PC-9 (cell line): ENCODE measurements around the gene SLC47A1.

ENCODE experiments used
- CTCF ChIP-seq: fragments of 200-600 bp; sonication (generic); conservative IDR thresholded peaks from 2 replicates; pipeline ENCODE4 v1.6.1; 2017; ENCODE audit warnings: mixed run types, antibody characterized with exemption, mild to moderate bottlenecking, moderate library complexity
- EZH2 ChIP-seq: fragments of 200-600 bp; sonication (generic); IDR thresholded peaks from 2 replicates; pipeline ENCODE4 v1.8.0; 2017; ENCODE audit warnings: antibody characterized with exemption, low read depth

DNA sequence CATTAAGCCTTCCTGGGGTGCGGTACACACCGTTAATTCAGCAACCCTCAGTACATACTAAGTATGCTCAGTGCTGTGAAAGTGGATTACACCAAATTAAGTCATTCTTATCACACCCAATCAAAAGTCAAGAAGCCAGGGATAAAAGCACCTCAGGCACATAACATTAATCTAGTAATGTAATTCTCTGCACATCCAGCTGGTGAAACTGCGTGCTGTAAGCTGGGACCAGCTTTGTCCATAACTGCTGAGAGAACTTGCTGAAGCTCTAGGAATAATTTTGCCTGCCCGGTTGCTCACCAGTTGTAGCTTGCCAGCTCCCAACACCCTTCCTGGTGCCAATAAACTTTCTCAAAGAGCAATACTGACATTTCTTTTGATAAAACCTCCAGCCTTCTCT, 44.9 kb downstream of the SLC47A1 start:
- TF ChIP-seq CTCF = no peak
- no peak for TF ChIP-seq EZH2
